ENCODE measurements around the gene SCUBE1.

DNA sequence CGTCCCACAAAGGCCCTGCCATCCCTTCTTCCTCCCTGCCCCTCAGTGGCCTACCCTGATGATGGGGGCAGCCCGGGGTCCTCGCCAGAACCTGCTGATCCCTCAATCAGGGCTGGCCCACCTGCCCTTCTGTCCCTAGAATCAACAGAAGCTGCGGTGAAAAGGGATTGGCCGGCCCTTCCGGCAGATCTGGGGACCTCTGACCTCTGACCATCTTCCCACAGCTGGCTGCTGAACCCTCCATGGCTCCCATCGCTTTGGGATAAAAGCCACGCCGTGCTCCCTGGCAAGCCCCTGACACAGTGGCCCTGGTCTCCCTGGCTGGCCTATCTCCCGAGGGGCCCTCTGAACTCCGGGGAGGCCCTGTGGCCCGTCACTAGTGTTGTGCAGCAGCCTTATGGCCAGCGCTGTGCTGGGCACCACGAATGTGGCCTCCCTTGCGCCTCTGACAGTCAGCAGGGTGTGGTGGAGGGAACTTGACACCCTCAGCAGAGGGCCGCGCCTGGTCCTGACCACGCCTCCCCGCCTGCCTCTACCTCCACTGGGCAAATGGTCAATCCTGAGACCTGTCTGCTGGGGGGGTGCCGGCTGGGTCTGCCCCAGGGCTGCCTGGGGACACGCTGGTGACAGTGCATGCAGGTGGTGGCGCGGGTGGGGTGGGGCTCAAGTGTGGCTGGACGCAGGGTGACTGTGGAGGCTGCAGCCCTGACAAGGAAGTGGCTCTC is 98.2 kb downstream of the SCUBE1 start:
- TF ChIP-seq, protein P1, sequence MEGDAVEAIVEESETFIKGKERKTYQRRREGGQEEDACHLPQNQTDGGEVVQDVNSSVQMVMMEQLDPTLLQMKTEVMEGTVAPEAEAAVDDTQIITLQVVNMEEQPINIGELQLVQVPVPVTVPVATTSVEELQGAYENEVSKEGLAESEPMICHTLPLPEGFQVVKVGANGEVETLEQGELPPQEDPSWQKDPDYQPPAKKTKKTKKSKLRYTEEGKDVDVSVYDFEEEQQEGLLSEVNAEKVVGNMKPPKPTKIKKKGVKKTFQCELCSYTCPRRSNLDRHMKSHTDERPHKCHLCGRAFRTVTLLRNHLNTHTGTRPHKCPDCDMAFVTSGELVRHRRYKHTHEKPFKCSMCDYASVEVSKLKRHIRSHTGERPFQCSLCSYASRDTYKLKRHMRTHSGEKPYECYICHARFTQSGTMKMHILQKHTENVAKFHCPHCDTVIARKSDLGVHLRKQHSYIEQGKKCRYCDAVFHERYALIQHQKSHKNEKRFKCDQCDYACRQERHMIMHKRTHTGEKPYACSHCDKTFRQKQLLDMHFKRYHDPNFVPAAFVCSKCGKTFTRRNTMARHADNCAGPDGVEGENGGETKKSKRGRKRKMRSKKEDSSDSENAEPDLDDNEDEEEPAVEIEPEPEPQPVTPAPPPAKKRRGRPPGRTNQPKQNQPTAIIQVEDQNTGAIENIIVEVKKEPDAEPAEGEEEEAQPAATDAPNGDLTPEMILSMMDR (IDR thresholded peaks at IDR 0.05), result no peak
- TF ChIP-seq POLR2A (IDR thresholded peaks at IDR 0.05), result no peak

Measured in esophagus squamous epithelium (tissue), 4 donors.